Smooth muscle cell (in vitro differentiated cells): ENCODE results near the gene PPP2R2C. TPM values are rescaled to one million over a fixed set of nuclear protein-coding genes. Genes with fewer than 3 reads are reported as not detected.

ENCODE experiments used
- DNase-seq: peaks from one replicate; lab custom pipeline; 2025; ENCODE audit not compliant: unreplicated experiment; lab: John Stamatoyannopoulos, UW
- H2AFZ ChIP-seq: fragments of 200-600 bp; sonication (generic); 2 replicates; pipeline ENCODE4 v1.6.0; 2016; ENCODE audit warnings: antibody characterized with exemption, low read depth, mild to moderate bottlenecking
- H3F3A ChIP-seq: fragments of 200-600 bp; sonication (generic); 2 replicates; pipeline ENCODE4 v1.6.0; 2017; ENCODE audit warnings: antibody characterized with exemption, low read depth
- H3K27ac ChIP-seq: fragments of 200-600 bp; sonication (generic); 2 replicates; pipeline ENCODE4 v1.5.1; 2016; ENCODE audit warnings: low read depth, mild to moderate bottlenecking
- H3K27me3 ChIP-seq: fragments of 200-600 bp; sonication (generic); 2 replicates; pipeline ENCODE4 v1.6.1; 2016; ENCODE audit warnings: low read depth, mild to moderate bottlenecking
- H3K36me3 ChIP-seq: fragments of 200-600 bp; sonication (generic); 2 replicates; pipeline ENCODE4 v1.5.1; 2016; ENCODE audit warnings: low read depth
- H3K4me1 ChIP-seq: fragments of 200-600 bp; sonication (generic); 2 replicates; pipeline ENCODE4 v1.5.1; 2016; ENCODE audit warnings: low read depth
- H3K4me2 ChIP-seq: fragments of 200-600 bp; sonication (generic); 2 replicates; pipeline ENCODE4 v1.6.0; 2016; ENCODE audit warnings: mild to moderate bottlenecking
- H3K4me3 ChIP-seq: fragments of 200-600 bp; sonication (generic); 2 replicates; pipeline ENCODE4 v1.5.1; 2016; ENCODE audit warnings: mild to moderate bottlenecking
- H3K79me2 ChIP-seq: fragments of 200-600 bp; sonication (generic); 2 replicates; pipeline ENCODE4 v1.6.0; 2016; ENCODE audit warnings: low read depth, mild to moderate bottlenecking
- H3K9ac ChIP-seq: fragments of 200-600 bp; sonication (generic); 2 replicates; pipeline ENCODE4 v1.6.0; 2016; ENCODE audit warnings: low read depth
- H3K9me3 ChIP-seq: fragments of 200-600 bp; sonication (generic); replicated peaks from 2 replicates; pipeline ENCODE4 v1.5.1; 2016; ENCODE audit warnings: low read depth
- H4K20me1 ChIP-seq: fragments of 200-600 bp; sonication (generic); 2 replicates; pipeline ENCODE4 v1.6.0; 2016; ENCODE audit warnings: low read depth
- CTCF ChIP-seq: fragments of 200-600 bp; sonication (generic); IDR thresholded peaks from 2 replicates; pipeline ENCODE4 v1.5.1; 2017; ENCODE audit warnings: borderline replicate concordance, mild to moderate bottlenecking, antibody characterized with exemption; ENCODE audit not compliant: insufficient read depth, poor library complexity, severe bottlenecking
- WGBS: methylation state at CpG from one replicate; pipeline ENCODE4 v1.1.7; 2016; ENCODE audit warnings: low lambda C conversion rate; 5-methylcytosine and 5-hydroxymethylcytosine counted together
- polyA plus RNA-seq: library from polyadenylated mRNA; unstranded; fragments of >200 nt; fragmentation: Nextera tagmentation; extraction: Ambion mirVana; gene quantifications from 2 replicates; pipeline ENCODE4 v1.2.1, GENCODE V29; 2016
- total RNA-seq: library from RNA; depleted of rRNA; stranded (reverse); fragments of >200 nt; gene quantifications from 2 replicates; pipeline ENCODE4 v1.2.3, GENCODE V29; 2014

The PPP2R2C gene
- total and polyA plus RNA-seq, 2 experiments from 2014 or later = 0.54 to 1.8 TPM

- Histone ChIP-seq H3K79me2 (no peaks in the 10 kb centered on the region), H3K4me3 (no peak overlapping the region), H3K27ac (no peak overlapping the region), H3K4me1 (no peaks in the 10 kb centered on the region), H3K4me2 (no peak overlapping the region), H4K20me1 (no peaks in the 10 kb centered on the region), H3K36me3 (no peaks in the 10 kb centered on the region), H3K9me3 (no peaks in the 10 kb centered on the region), H3K27me3 (no peaks in the 10 kb centered on the region), H2AFZ (no peak overlapping the region), H3K9ac (no peak overlapping the region), H3F3A (no peaks in the 10 kb centered on the region)
- no peak for TF ChIP-seq CTCF
- no peak for DNase-seq
- WGBS = 64% methylated on average over 3 of the region's 3 CpGs
These were observed 117.4 kb downstream of the PPP2R2C start for GRCh38 chr4:6355052-6355451.

GRCh38 chr4:6354626-6355025 is 117.8 kb downstream of the PPP2R2C start:
- Histone ChIP-seq H2AFZ (no peak overlapping the region), H3K4me3 (no peak overlapping the region), H3K4me1 (no peaks in the 10 kb centered on the region), H3K9ac (no peak overlapping the region), H3K36me3 (no peaks in the 10 kb centered on the region), H3K27me3 (no peaks in the 10 kb centered on the region), H3K79me2 (no peaks in the 10 kb centered on the region), H4K20me1 (no peaks in the 10 kb centered on the region), H3K27ac (no peak overlapping the region), H3K9me3 (no peaks in the 10 kb centered on the region), H3K4me2 (no peak overlapping the region), H3F3A (no peaks in the 10 kb centered on the region)
- WGBS = 71% methylated on average over 8 of the region's 8 CpGs
- no peak for TF ChIP-seq CTCF
- no peak for DNase-seq

- Histone ChIP-seq H3K9me3 (no peaks in the 10 kb centered on the region), H3K79me2 (no peaks in the 10 kb centered on the region), H3F3A (no peaks in the 10 kb centered on the region), H3K4me1 (no peaks in the 10 kb centered on the region), H3K27me3 (no peaks in the 10 kb centered on the region), H3K36me3 (no peaks in the 10 kb centered on the region), H2AFZ (no peak overlapping the region), H3K27ac (no peak overlapping the region), H3K4me2 (no peak overlapping the region), H3K4me3 (no peak overlapping the region), H4K20me1 (no peaks in the 10 kb centered on the region), H3K9ac (no peak overlapping the region)
- WGBS = 81% methylated on average over 15 of the region's 15 CpGs
- TF ChIP-seq CTCF = no peak
- DNase-seq = no peak
These were observed 118.3 kb downstream of the PPP2R2C start for GRCh38 chr4:6354119-6354518.

GRCh38 chr4:6352031-6352692 is 120.3 kb downstream of the PPP2R2C start:
- Histone ChIP-seq H3K79me2 (no peaks in the 10 kb centered on the region), H3K9ac (no peak overlapping the region), H3K27me3 (no peaks in the 10 kb centered on the region), H3K4me1 (no peaks in the 10 kb centered on the region), H4K20me1 (no peaks in the 10 kb centered on the region), H3K27ac (no peak overlapping the region), H3K4me3 (no peak overlapping the region), H3F3A (no peaks in the 10 kb centered on the region), H3K36me3 (no peaks in the 10 kb centered on the region), H3K4me2 (no peak overlapping the region), H2AFZ (no peak overlapping the region), H3K9me3 (no peaks in the 10 kb centered on the region)
- no peak for DNase-seq
- 80% methylated on average over 13 of the region's 13 CpGs for WGBS
- no peak for TF ChIP-seq CTCF
